GM23338 (cell line): ENCODE measurements around the gene NSD2. TPM values are rescaled to one million over a fixed set of nuclear protein-coding genes. Genes with fewer than 3 reads are reported as not detected.

Experiments used
- ATAC-seq: fragments of 200-7000 bp; cut with Tn5 transposase; 3 replicates; pipeline ENCODE4 v1.9.1; 2020
- DNase-seq: peaks from one replicate; pipeline ENCODE4 v3.0.0-alpha.2; 2015; ENCODE audit warnings: low spot score
- H2AFZ ChIP-seq: fragments of 200-600 bp; sonication (generic); 2 replicates; pipeline ENCODE4 v1.8.0; 2016; ENCODE audit warnings: antibody characterized with exemption, mild to moderate bottlenecking, moderate library complexity
- H3F3A ChIP-seq: fragments of 200-600 bp; sonication (generic); replicated peaks from 2 replicates; pipeline ENCODE4 v1.8.0; 2017; ENCODE audit warnings: antibody characterized with exemption, mixed run types, low read depth
- H3K27ac ChIP-seq: fragments of 200-600 bp; sonication (generic); 2 replicates; pipeline ENCODE4 v1.6.1; 2016; ENCODE audit warnings: low read depth
- H3K27me3 ChIP-seq: fragments of 200-600 bp; sonication (generic); 2 replicates; pipeline ENCODE4 v1.8.0; 2016; ENCODE audit warnings: mild to moderate bottlenecking, mixed run types, moderate library complexity; ENCODE audit not compliant: insufficient read depth
- H3K36me3 ChIP-seq: fragments of 200-600 bp; sonication (generic); 2 replicates; pipeline ENCODE4 v1.8.0; 2016; ENCODE audit warnings: mild to moderate bottlenecking; ENCODE audit not compliant: insufficient read depth
- H3K4me1 ChIP-seq: fragments of 200-600 bp; sonication (generic); 2 replicates; pipeline ENCODE4 v1.8.0; 2016; ENCODE audit warnings: mild to moderate bottlenecking, moderate library complexity; ENCODE audit not compliant: insufficient read depth
- H3K4me2 ChIP-seq: fragments of 200-600 bp; sonication (generic); 2 replicates; pipeline ENCODE4 v1.7.1; 2017; ENCODE audit warnings: mixed run types
- H3K4me3 ChIP-seq: fragments of 200-600 bp; sonication (generic); 2 replicates; pipeline ENCODE4 v1.6.1; 2016; ENCODE audit warnings: mixed run types
- H3K79me2 ChIP-seq: fragments of 200-600 bp; sonication (generic); replicated peaks from 2 replicates; pipeline ENCODE4 v1.8.0; 2017; ENCODE audit warnings: mild to moderate bottlenecking; ENCODE audit not compliant: insufficient read depth
- H3K9me2 ChIP-seq: fragments of 200-600 bp; sonication (generic); 2 replicates; pipeline ENCODE4 v1.8.0; 2017; ENCODE audit not compliant: insufficient read depth
- H4K20me1 ChIP-seq: fragments of 200-600 bp; sonication (generic); replicated peaks from 2 replicates; pipeline ENCODE4 v1.8.0; 2017; ENCODE audit warnings: mild to moderate bottlenecking; ENCODE audit not compliant: insufficient read depth
- H3K27ac Mint-ChIP-seq: 2 replicates; pipeline ENCODE4 v1.8.0; 2020; ENCODE audit warnings: inconsistent platforms, mild to moderate bottlenecking, moderate library complexity, mixed read lengths
- H3K27me3 Mint-ChIP-seq: 3 replicates; pipeline ENCODE4 v1.8.0; 2022; ENCODE audit warnings: low read depth, mild to moderate bottlenecking, moderate library complexity, mixed read lengths, inconsistent platforms; ENCODE audit not compliant: insufficient read depth, poor library complexity
- H3K36me3 Mint-ChIP-seq: 3 replicates; pipeline ENCODE4 v1.8.0; 2021; ENCODE audit warnings: low read depth, mild to moderate bottlenecking, inconsistent platforms, moderate library complexity, mixed read lengths
- H3K4me1 Mint-ChIP-seq: 3 replicates; pipeline ENCODE4 v1.8.0; 2020; ENCODE audit warnings: mild to moderate bottlenecking, inconsistent platforms, mixed read lengths
- H3K4me3 Mint-ChIP-seq: 3 replicates; pipeline ENCODE4 v1.8.0; 2021; ENCODE audit warnings: moderate library complexity, mild to moderate bottlenecking, inconsistent platforms, mixed read lengths
- H3K9me3 Mint-ChIP-seq: 3 replicates; pipeline ENCODE4 v1.8.0; 2020; ENCODE audit warnings: moderate library complexity, mild to moderate bottlenecking, inconsistent platforms, mixed read lengths
- CREB1 ChIP-seq: fragments of 250-450 bp; sonication (Bioruptor Pico); IDR thresholded peaks from 2 replicates; pipeline ENCODE4 v1.5.0; 2020; ENCODE audit warnings: low read depth, mild to moderate bottlenecking, moderate library complexity
- EZH2phosphoT487 ChIP-seq: fragments of 200-600 bp; sonication (generic); IDR thresholded peaks from one replicate; pipeline ENCODE4 v1.8.1; 2018; ENCODE audit warnings: antibody characterized with exemption; ENCODE audit not compliant: unreplicated experiment
- NANOG ChIP-seq: IDR thresholded peaks from 2 replicates; pipeline ENCODE4 v1.6.1; 2016; ENCODE audit warnings: antibody characterized with exemption, borderline replicate concordance
- POLR2AphosphoS5 ChIP-seq: IDR thresholded peaks from 2 replicates; pipeline ENCODE4 v1.6.1; 2016; ENCODE audit warnings: antibody characterized with exemption, low read depth
- ZNF114 ChIP-seq: fragments of 250-450 bp; sonication (Bioruptor Pico); IDR thresholded peaks from 2 replicates; pipeline ENCODE4 v1.5.0; 2020; ENCODE audit warnings: mild to moderate bottlenecking, moderate library complexity
- ZNF331 ChIP-seq: fragments of 250-450 bp; sonication (Bioruptor Pico); IDR thresholded peaks from 2 replicates; pipeline ENCODE4 v1.5.0; 2020; ENCODE audit warnings: low read depth, mild to moderate bottlenecking, moderate library complexity
- polyA plus RNA-seq: library from polyadenylated mRNA; unstranded; fragments of >200 nt; fragmentation: Nextera tagmentation; extraction: Ambion mirVana; gene quantifications from 2 replicates; pipeline ENCODE4 v1.2.1, GENCODE V29; 2016
- total RNA-seq: library from RNA; depleted of rRNA; stranded (reverse); fragments of >200 nt; shearing (Covaris generic); gene quantifications from 2 replicates; pipeline ENCODE4 v1.2.3, GENCODE V29; 2014
- TF ChIP-seq, protein P1 (sequence below): IDR thresholded peaks from one replicate; pipeline ENCODE4 v1.6.1; 2018; ENCODE audit warnings: antibody characterized with exemption; ENCODE audit not compliant: unreplicated experiment
- TF ChIP-seq, protein P2 (sequence below), 2 experiments: fragments of 200-600 bp in 1 of 2; sonication (generic) in 1 of 2; conservative IDR thresholded peaks; 2 replicates each; pipeline versions ENCODE4 v1.5.1 to v1.6.1; 2016 to 2017; ENCODE audit warnings: antibody characterized with exemption in 2 of 2, low read depth in 2 of 2, mild to moderate bottlenecking in 2 of 2, moderate library complexity in 1 of 2

The NSD2 gene
- total and polyA plus RNA-seq, 2 experiments from 2014 or later: 33.5 to 84.4 TPM

DNA sequence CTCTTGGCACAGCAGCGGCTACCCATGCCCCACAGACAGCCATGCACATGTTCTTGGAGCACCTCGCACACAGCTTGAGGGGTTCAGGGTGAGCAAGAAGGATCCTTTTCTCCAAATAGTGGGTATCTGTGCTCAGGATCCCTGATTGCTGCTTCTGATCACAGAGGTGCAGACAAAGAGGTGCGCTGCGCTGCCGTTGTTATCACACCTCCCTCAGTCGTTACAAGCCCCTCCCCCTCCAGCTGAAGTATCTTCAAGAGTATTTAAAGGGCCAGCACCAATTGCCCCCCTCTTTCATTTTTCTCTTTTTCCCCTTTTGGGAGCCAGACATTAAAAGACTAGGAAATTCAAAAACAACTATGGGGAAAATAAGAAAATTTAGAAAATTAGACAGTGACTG is 93.2 kb downstream of the NSD2 start:
- Mint-ChIP-seq H3K4me1 (peaks cover 4% of the 10 kb centered on the region), H3K27me3 (peaks cover 3% of the 10 kb centered on the region), H3K27ac (no peak overlapping the region), H3K4me3 (no peak overlapping the region), H3K36me3 (peaks cover 53% of the 10 kb centered on the region), H3K9me3 (no peaks in the 10 kb centered on the region)
- Histone ChIP-seq H2AFZ (no peak overlapping the region), H3K79me2 (no peaks in the 10 kb centered on the region), H3F3A (peaks cover 5% of the 10 kb centered on the region; the same call in 1 of the 2 replicates), H3K27me3 (no peaks in the 10 kb centered on the region), H3K36me3 (peaks cover 2% of the 10 kb centered on the region; the same call in 1 of the 2 replicates), H3K4me1 (no peaks in the 10 kb centered on the region), H3K4me2 (0 out of 2 replicates have a peak overlapping the region, but pooled peaks have one; percentile 2), H3K27ac (no peak overlapping the region; the same call in 1 of the 2 replicates), H4K20me1 (peaks cover 12% of the 10 kb centered on the region), H3K4me3 (no peak overlapping the region; the same call in 1 of the 2 replicates), H3K9me2 (no peaks in the 10 kb centered on the region)
- TF ChIP-seq ZNF114 (CRISPR knock-in tag) (no peak), ZNF331 (CRISPR knock-in tag) (no peak), CREB1 (no peak), NANOG (no peak), EZH2phosphoT487 (no peak)
- TF ChIP-seq, protein P1, sequence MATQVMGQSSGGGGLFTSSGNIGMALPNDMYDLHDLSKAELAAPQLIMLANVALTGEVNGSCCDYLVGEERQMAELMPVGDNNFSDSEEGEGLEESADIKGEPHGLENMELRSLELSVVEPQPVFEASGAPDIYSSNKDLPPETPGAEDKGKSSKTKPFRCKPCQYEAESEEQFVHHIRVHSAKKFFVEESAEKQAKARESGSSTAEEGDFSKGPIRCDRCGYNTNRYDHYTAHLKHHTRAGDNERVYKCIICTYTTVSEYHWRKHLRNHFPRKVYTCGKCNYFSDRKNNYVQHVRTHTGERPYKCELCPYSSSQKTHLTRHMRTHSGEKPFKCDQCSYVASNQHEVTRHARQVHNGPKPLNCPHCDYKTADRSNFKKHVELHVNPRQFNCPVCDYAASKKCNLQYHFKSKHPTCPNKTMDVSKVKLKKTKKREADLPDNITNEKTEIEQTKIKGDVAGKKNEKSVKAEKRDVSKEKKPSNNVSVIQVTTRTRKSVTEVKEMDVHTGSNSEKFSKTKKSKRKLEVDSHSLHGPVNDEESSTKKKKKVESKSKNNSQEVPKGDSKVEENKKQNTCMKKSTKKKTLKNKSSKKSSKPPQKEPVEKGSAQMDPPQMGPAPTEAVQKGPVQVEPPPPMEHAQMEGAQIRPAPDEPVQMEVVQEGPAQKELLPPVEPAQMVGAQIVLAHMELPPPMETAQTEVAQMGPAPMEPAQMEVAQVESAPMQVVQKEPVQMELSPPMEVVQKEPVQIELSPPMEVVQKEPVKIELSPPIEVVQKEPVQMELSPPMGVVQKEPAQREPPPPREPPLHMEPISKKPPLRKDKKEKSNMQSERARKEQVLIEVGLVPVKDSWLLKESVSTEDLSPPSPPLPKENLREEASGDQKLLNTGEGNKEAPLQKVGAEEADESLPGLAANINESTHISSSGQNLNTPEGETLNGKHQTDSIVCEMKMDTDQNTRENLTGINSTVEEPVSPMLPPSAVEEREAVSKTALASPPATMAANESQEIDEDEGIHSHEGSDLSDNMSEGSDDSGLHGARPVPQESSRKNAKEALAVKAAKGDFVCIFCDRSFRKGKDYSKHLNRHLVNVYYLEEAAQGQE: no peak
- TF ChIP-seq, protein P2, sequence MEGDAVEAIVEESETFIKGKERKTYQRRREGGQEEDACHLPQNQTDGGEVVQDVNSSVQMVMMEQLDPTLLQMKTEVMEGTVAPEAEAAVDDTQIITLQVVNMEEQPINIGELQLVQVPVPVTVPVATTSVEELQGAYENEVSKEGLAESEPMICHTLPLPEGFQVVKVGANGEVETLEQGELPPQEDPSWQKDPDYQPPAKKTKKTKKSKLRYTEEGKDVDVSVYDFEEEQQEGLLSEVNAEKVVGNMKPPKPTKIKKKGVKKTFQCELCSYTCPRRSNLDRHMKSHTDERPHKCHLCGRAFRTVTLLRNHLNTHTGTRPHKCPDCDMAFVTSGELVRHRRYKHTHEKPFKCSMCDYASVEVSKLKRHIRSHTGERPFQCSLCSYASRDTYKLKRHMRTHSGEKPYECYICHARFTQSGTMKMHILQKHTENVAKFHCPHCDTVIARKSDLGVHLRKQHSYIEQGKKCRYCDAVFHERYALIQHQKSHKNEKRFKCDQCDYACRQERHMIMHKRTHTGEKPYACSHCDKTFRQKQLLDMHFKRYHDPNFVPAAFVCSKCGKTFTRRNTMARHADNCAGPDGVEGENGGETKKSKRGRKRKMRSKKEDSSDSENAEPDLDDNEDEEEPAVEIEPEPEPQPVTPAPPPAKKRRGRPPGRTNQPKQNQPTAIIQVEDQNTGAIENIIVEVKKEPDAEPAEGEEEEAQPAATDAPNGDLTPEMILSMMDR (conservative IDR thresholded peaks at IDR 0.05; ENCODE audit: low read depth in 2 of 2): no peak
- peak; percentile 81 for ATAC-seq
- DNase-seq: peak; percentile 68

DNA sequence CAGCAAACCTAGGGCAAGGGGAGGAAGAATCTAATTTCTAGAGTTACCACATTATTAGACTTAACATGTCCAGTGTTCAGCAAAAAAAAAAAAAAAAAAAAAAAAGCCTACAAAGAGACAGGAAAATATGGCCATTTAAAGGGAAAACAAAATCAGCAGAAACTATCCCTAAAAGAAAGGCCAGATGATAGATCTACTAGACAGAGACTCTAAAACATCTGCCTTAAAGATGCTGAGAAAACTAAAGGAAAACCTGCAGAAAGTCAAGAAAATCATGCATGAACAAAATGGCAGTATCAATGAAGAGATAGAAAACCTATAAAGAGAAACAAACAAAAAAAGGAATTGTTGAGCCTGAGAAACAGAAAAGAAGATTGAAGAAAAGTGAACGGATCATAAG is 93.8 kb downstream of the NSD2 start:
- Histone ChIP-seq H3K4me1 (no peaks in the 10 kb centered on the region), H3K79me2 (no peaks in the 10 kb centered on the region), H3K27me3 (no peaks in the 10 kb centered on the region), H3K4me3 (no peak overlapping the region), H3K4me2 (no peak overlapping the region), H3K9me2 (no peaks in the 10 kb centered on the region), H2AFZ (no peak overlapping the region), H3K27ac (no peak overlapping the region), H3K36me3 (no peaks in the 10 kb centered on the region), H3F3A (peaks cover 5% of the 10 kb centered on the region; the same call in 1 of the 2 replicates), H4K20me1 (peaks cover 12% of the 10 kb centered on the region)
- H3K4me3 Mint-ChIP-seq: no peak overlapping the region
- no peak overlapping the region for H3K27ac Mint-ChIP-seq
- peaks cover 50% of the 10 kb centered on the region for H3K36me3 Mint-ChIP-seq
- no peak for TF ChIP-seq POLR2AphosphoS5
- peaks cover 4% of the 10 kb centered on the region for H3K4me1 Mint-ChIP-seq
- H3K9me3 Mint-ChIP-seq: no peaks in the 10 kb centered on the region
- ATAC-seq (no peak), DNase-seq (no peak)
- H3K27me3 Mint-ChIP-seq: peaks cover 3% of the 10 kb centered on the region
